Glutamatergic neuron (in vitro differentiated cells): ENCODE data around the gene CELF2. TPM values are rescaled to one million over a fixed set of nuclear protein-coding genes. Genes with fewer than 3 reads are reported as not detected.

Experiments used
- DNase-seq: peaks from one replicate; pipeline ENCODE4 v3.0.0; 2022
- H3K27ac Mint-ChIP-seq: one replicate; pipeline ENCODE4 v1.8.0; 2020; ENCODE audit warnings: mild to moderate bottlenecking, mixed read lengths, inconsistent platforms; ENCODE audit not compliant: unreplicated experiment
- H3K27me3 Mint-ChIP-seq: one replicate; pipeline ENCODE4 v1.8.0; 2020; ENCODE audit warnings: mild to moderate bottlenecking, moderate library complexity, mixed read lengths, inconsistent platforms; ENCODE audit not compliant: unreplicated experiment
- H3K36me3 Mint-ChIP-seq: one replicate; pipeline ENCODE4 v1.8.0; 2020; ENCODE audit warnings: mild to moderate bottlenecking, mixed read lengths, inconsistent platforms; ENCODE audit not compliant: unreplicated experiment
- H3K4me1 Mint-ChIP-seq: one replicate; pipeline ENCODE4 v1.8.0; 2020; ENCODE audit warnings: mild to moderate bottlenecking, low read depth, mixed read lengths, inconsistent platforms; ENCODE audit not compliant: unreplicated experiment
- H3K4me3 Mint-ChIP-seq: one replicate; pipeline ENCODE4 v1.8.0; 2020; ENCODE audit warnings: mild to moderate bottlenecking, mixed read lengths, inconsistent platforms; ENCODE audit not compliant: unreplicated experiment
- H3K9me3 Mint-ChIP-seq: one replicate; pipeline ENCODE4 v1.8.0; 2020; ENCODE audit warnings: mild to moderate bottlenecking, moderate library complexity, mixed read lengths, inconsistent platforms; ENCODE audit not compliant: unreplicated experiment
- CTCF ChIP-seq: fragments of 200-600 bp; sonication (generic); IDR thresholded peaks from one replicate; pipeline ENCODE4 v1.5.0; 2021; ENCODE audit not compliant: partially characterized antibody, unreplicated experiment
- total RNA-seq: library from RNA; stranded (reverse); fragmentation: NEBNext Ultra II Directional; extraction: Animal tissue kit (Norgen Biotek cat#: 25700); gene quantifications from one replicate; pipeline ENCODE4 v1.2.1, GENCODE V29; 2021; ENCODE audit not compliant: unreplicated experiment

CELF2 gene
- total RNA-seq, 1 donor from 2014 or later = 47.4 TPM

- Mint-ChIP-seq H3K36me3 (peaks cover 14% of the 10 kb centered on the region), H3K27me3 (no peaks in the 10 kb centered on the region), H3K4me3 (no peak overlapping the region), H3K27ac (no peak overlapping the region), H3K9me3 (peaks cover 2% of the 10 kb centered on the region), H3K4me1 (no peaks in the 10 kb centered on the region)
- no peak for TF ChIP-seq CTCF
- DNase-seq = no peak
These were observed 46.2 kb downstream of the CELF2 start for GRCh38 chr10:11063856-11064255.

- Mint-ChIP-seq H3K4me3 (no peak overlapping the region), H3K9me3 (peaks cover 2% of the 10 kb centered on the region), H3K36me3 (peaks cover 14% of the 10 kb centered on the region), H3K4me1 (no peaks in the 10 kb centered on the region), H3K27ac (no peak overlapping the region), H3K27me3 (no peaks in the 10 kb centered on the region)
- no peak for DNase-seq
- TF ChIP-seq CTCF = no peak
These were observed 47.2 kb downstream of the CELF2 start for GRCh38 chr10:11064832-11065231.

- no peak for TF ChIP-seq CTCF
- DNase-seq = no peak
- H3K4me1 Mint-ChIP-seq = no peaks in the 10 kb centered on the region
- H3K36me3 Mint-ChIP-seq = peaks cover 14% of the 10 kb centered on the region
- H3K27ac Mint-ChIP-seq = no peak overlapping the region
- H3K27me3 Mint-ChIP-seq = no peaks in the 10 kb centered on the region
- H3K4me3 Mint-ChIP-seq = no peak overlapping the region
- peaks cover 2% of the 10 kb centered on the region for H3K9me3 Mint-ChIP-seq
These were observed 47.9 kb downstream of the CELF2 start for GRCh38 chr10:11065567-11065966.

GRCh38 chr10:11066520-11066919 lies 48.8 kb downstream of the CELF2 start:
- peaks cover 6% of the 10 kb centered on the region for H3K36me3 Mint-ChIP-seq
- no peaks in the 10 kb centered on the region for H3K4me1 Mint-ChIP-seq
- no peak overlapping the region for H3K4me3 Mint-ChIP-seq
- peaks cover 2% of the 10 kb centered on the region for H3K9me3 Mint-ChIP-seq
- no peaks in the 10 kb centered on the region for H3K27me3 Mint-ChIP-seq
- no peak for DNase-seq
- no peak overlapping the region for H3K27ac Mint-ChIP-seq
- TF ChIP-seq CTCF = no peak

- H3K27ac Mint-ChIP-seq = no peak overlapping the region
- no peaks in the 10 kb centered on the region for H3K27me3 Mint-ChIP-seq
- peaks cover 6% of the 10 kb centered on the region for H3K4me1 Mint-ChIP-seq
- DNase-seq = no peak
- H3K4me3 Mint-ChIP-seq = no peak overlapping the region
- TF ChIP-seq CTCF = no peak
- no peaks in the 10 kb centered on the region for H3K9me3 Mint-ChIP-seq
- no peaks in the 10 kb centered on the region for H3K36me3 Mint-ChIP-seq
These were observed 51.4 kb downstream of the CELF2 start for GRCh38 chr10:11068861-11069633.
